MCF 10A (cell line): ENCODE results near the gene NAPSA. TPM values are rescaled to one million over a fixed set of nuclear protein-coding genes. Genes with fewer than 3 reads are reported as not detected.

Source experiments
- BruUV-seq: library from RNA; stranded (reverse); fragments of 400-500 nt; replicated peaks from 2 replicates; lab custom pipeline; 2021; lab: Mats Ljungman, UMichigan
- CTCF ChIA-PET: fragments of 300-600 bp; sonication (Branson Sonifier 250); formaldehyde crosslinking; extraction: SDS; loops from one replicate; lab custom pipeline; 2021; ENCODE audit warnings: antibody characterized with exemption, inconsistent platforms; lab: Yijun Ruan, JAX
- POLR2A ChIA-PET: fragments of 300-600, 350-650 bp; sonication (Branson Sonifier 250); formaldehyde crosslinking; extraction: SDS; loops from one replicate; lab custom pipeline; 2020; ENCODE audit warnings: antibody characterized with exemption, inconsistent platforms; lab: Yijun Ruan, JAX
- DNase-seq: peaks from one replicate; pipeline ENCODE4 v3.0.0-alpha.2; 2018; ENCODE audit not compliant: unreplicated experiment
- H3K27ac Mint-ChIP-seq: one replicate; pipeline ENCODE4 v1.8.0; 2022; ENCODE audit warnings: mild to moderate bottlenecking, low read depth, mixed read lengths; ENCODE audit not compliant: unreplicated experiment
- H3K27me3 Mint-ChIP-seq: one replicate; pipeline ENCODE4 v1.8.0; 2022; ENCODE audit warnings: mixed read lengths; ENCODE audit not compliant: insufficient read depth, unreplicated experiment
- H3K36me3 Mint-ChIP-seq: one replicate; pipeline ENCODE4 v1.8.0; 2022; ENCODE audit warnings: mild to moderate bottlenecking, moderate library complexity, mixed read lengths; ENCODE audit not compliant: insufficient read depth, unreplicated experiment
- H3K4me1 Mint-ChIP-seq: one replicate; pipeline ENCODE4 v1.8.0; 2022; ENCODE audit warnings: mixed read lengths; ENCODE audit not compliant: insufficient read depth, unreplicated experiment
- H3K4me3 Mint-ChIP-seq: one replicate; pipeline ENCODE4 v1.8.0; 2022; ENCODE audit warnings: mild to moderate bottlenecking, moderate library complexity, mixed read lengths; ENCODE audit not compliant: unreplicated experiment
- H3K9me3 Mint-ChIP-seq: one replicate; pipeline ENCODE4 v1.8.0; 2022; ENCODE audit warnings: mixed read lengths; ENCODE audit not compliant: unreplicated experiment
- intact Hi-C: fragments of 100-400 bp; cut with micrococcal nuclease; formaldehyde crosslinking; loops from 2 replicates; pipeline ENCODE4 v1.14.1; 2022
- total RNA-seq: library from RNA; stranded (reverse); gene quantifications from 2 replicates; pipeline ENCODE4 v1.2.3, GENCODE V29; 2022
- TF ChIP-seq, protein P1 (sequence below): fragments of 200-600 bp; IDR thresholded peaks from one replicate; pipeline ENCODE4 v1.8.0; 2022; ENCODE audit warnings: antibody characterized with exemption, mild to moderate bottlenecking; ENCODE audit not compliant: unreplicated experiment

The NAPSA gene
- total RNA-seq, 1 experiment from 2014 or later, result 0.51 TPM

DNA sequence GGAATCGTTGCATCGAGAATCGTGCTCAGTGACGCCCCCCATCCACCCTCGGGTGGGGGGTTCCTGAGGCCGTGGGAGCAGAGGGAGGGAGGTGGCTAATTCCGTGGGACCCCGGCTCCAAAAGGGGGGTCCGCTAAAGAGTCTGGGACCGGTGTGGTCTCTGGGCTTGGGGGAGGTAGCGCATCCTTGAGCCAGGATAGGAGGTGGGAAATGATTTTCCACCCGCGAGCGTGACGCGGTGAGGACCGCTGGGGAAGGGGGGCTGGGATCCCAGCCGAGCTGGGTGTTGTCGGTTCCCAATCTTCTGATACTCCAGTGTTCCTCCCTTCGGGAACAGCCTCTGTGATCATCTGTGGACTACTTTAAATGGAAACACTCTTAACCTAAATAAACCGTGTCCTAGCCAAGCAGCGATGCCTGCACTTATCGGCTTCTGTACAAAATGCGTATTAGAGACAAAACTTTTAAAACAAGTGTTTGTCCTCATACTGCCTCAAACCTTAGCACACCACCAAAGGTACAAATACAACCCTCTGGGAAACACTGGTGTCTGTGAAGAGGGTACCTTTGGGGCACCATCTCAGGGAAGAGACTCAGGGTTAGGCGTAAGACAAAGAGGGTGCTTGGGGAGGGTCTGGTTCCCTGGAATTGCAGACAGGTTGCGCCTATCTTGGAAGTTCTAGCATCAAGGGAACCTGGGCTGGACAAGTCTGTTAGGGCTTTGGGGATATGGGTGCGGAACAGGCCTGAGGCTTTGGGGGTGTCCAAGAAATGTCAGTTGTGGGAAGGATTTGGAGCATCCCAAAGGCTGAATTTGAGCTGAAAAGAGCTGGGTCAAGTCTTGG lies 52.2 kb downstream of the NAPSA start:
- Mint-ChIP-seq H3K4me1 (peaks cover 6% of the 10 kb centered on the region), H3K4me3 (no peak overlapping the region), H3K9me3 (no peaks in the 10 kb centered on the region), H3K27ac (no peak overlapping the region), H3K36me3 (no peaks in the 10 kb centered on the region), H3K27me3 (peaks cover 57% of the 10 kb centered on the region)
- DNase-seq, result no peak
- BruUV-seq, result no TSS peak
- intact Hi-C loops, result no loop called here
- TF ChIP-seq, protein P1, sequence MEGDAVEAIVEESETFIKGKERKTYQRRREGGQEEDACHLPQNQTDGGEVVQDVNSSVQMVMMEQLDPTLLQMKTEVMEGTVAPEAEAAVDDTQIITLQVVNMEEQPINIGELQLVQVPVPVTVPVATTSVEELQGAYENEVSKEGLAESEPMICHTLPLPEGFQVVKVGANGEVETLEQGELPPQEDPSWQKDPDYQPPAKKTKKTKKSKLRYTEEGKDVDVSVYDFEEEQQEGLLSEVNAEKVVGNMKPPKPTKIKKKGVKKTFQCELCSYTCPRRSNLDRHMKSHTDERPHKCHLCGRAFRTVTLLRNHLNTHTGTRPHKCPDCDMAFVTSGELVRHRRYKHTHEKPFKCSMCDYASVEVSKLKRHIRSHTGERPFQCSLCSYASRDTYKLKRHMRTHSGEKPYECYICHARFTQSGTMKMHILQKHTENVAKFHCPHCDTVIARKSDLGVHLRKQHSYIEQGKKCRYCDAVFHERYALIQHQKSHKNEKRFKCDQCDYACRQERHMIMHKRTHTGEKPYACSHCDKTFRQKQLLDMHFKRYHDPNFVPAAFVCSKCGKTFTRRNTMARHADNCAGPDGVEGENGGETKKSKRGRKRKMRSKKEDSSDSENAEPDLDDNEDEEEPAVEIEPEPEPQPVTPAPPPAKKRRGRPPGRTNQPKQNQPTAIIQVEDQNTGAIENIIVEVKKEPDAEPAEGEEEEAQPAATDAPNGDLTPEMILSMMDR, result no peak
- ChIA-PET POLR2A (no interaction called here), CTCF (interaction anchor here (0.6 kb wide), 1 partner anchor 20 kb away, joined by 3 read pairs; no protein-coding TSS in a partner anchor)

DNA sequence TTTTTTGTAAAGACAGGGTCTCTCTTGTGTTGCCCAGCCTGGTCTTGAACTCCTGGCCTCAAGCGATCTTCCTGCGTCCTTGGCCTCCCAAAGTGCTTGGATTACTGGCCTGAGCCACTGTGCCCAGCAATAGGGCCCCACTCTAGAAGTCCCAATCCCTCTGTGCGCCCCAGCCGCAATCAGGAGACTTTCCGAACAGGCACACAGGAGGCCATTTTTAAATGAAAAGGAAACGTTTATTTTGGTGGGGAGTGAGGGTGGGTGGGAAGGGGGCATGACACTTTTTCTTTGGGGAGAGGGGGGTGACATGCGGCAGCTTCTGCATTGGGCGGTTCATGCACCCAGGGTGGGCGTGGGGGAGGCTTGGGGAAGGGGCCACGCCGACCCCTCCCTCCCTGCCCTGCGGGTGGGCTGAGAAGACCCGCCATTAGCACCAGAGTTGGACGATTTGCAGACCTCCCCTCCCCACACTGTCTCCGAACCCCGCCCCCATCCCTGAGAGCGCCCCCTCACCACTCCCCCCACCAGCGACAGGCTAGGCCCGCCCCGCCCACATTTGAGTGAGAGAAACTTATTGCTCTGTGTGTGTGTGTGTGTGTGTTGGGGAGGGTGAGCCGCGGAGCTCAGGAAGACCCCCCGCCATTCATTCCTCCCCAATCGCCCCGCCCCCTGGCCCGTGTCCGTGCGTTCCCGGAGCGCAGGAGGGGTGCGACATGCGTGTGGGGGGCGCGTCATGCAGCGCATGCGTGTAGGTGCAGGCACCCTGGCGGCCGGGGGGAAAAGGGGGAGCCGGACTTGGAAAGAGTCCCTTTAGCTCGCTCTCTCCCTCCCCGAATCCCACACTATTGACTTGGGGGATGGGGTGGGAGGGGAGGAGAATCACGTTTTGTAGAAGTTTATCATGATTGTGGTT lies 53.5 kb downstream of the NAPSA start:
- peaks cover 62% of the 10 kb centered on the region for H3K27me3 Mint-ChIP-seq
- no peak for DNase-seq
- H3K9me3 Mint-ChIP-seq, result no peaks in the 10 kb centered on the region
- H3K4me1 Mint-ChIP-seq, result peaks cover 6% of the 10 kb centered on the region
- TF ChIP-seq, protein P1, result no peak
- H3K27ac Mint-ChIP-seq, result no peak overlapping the region
- intact Hi-C loops, result no loop called here
- no TSS peak for BruUV-seq
- ChIA-PET CTCF (no interaction called here), POLR2A (no interaction called here)
- no peaks in the 10 kb centered on the region for H3K36me3 Mint-ChIP-seq
- no peak overlapping the region for H3K4me3 Mint-ChIP-seq

DNA sequence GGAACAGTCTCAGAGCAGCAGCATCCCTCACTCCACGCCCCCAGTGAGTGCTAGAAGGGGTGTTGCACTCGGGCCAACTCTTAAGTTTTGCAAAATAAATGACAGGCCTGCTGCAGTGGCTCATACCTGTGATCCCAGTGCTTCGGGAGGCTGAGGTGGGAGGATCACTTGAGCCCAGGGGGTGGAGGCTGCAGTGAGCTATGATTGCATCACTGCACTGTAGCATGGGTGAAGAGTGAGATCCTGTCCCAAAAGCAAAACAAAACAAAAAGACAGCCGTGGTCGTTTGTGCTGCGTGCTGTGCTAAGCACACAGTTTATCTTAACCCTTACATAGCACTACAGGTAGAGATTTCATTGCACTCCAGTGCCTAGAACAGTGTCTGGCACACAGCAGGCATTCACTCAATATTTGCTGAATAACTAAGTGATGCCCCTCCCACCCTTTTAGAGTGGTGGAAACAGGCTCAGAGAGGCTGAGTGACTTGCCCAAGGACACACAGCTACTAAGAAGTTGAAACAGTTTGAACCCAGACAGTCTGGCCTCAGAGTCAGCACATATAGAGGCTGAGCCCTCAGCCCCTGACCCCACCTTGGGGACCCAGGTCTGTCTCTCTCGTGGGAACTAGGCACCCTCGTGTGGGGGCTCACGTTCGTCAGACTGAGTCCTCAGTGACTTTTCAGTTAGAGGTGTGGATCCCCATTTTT lies 54.5 kb downstream of the NAPSA start:
- TF ChIP-seq, protein P1, result no peak
- intact Hi-C loops, result no loop called here
- POLR2A ChIA-PET, result no interaction called here
- H3K4me1 Mint-ChIP-seq, result peaks cover 6% of the 10 kb centered on the region
- H3K27me3 Mint-ChIP-seq, result peaks cover 58% of the 10 kb centered on the region
- no TSS peak for BruUV-seq
- no peaks in the 10 kb centered on the region for H3K9me3 Mint-ChIP-seq
- CTCF ChIA-PET, result interaction anchor here (0.6 kb wide), 1 partner anchor 426 kb away, joined by 4 read pairs; no protein-coding TSS in a partner anchor
- no peak overlapping the region for H3K27ac Mint-ChIP-seq
- H3K4me3 Mint-ChIP-seq, result no peak overlapping the region
- H3K36me3 Mint-ChIP-seq, result no peaks in the 10 kb centered on the region
- DNase-seq, result no peak
